ENCODE data around the gene INPP5D. TPM values are rescaled to one million over a fixed set of nuclear protein-coding genes. Genes with fewer than 3 reads are reported as not detected.

Gene INPP5D
- total RNA-seq, 1 experiment from 2014 or later: 12.7 TPM

DNA sequence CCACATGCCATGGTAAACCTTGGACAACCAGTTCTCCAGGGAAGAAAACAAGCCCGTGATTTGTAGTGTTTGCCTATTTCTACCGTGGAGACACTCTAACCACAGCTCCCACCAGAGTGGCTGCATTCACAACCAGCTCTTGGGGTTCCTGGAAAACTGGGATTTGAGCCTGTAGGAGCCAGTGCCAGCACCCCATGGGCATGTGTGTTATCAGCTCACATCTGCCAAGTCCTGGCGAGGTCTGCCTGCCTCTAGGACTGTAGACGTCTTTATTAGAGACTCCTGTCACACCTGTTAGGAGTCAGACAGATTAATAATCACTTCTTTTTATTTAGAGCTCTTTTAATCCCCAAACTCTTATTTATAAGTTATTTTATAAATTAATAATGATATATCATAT is 41.0 kb downstream of the INPP5D start:
- Histone ChIP-seq H3K79me1 (ENCODE audit: insufficient read depth, low read depth, low read length, poor library complexity, severe bottlenecking) (no peaks in the 10 kb centered on the region), H3K27me3 (ENCODE audit: insufficient read depth, low read length) (no peaks in the 10 kb centered on the region), H2BK20ac (ENCODE audit: low read depth, low read length, poor library complexity, severe bottlenecking) (no peak overlapping the region), H3K14ac (ENCODE audit: insufficient read depth, low read length) (no peak overlapping the region), H3K23me2 (ENCODE audit: insufficient read length, low read depth, low read length, poor library complexity, severe bottlenecking) (no peaks in the 10 kb centered on the region), H4K91ac (ENCODE audit: insufficient read length, low read depth, low read length) (no peak overlapping the region), H2BK12ac (ENCODE audit: insufficient read length, low read depth, low read length) (no peak overlapping the region), H3K18ac (ENCODE audit: insufficient read length, low read depth, low read length) (no peak overlapping the region), H2BK15ac (ENCODE audit: low read depth, low read length) (no peak overlapping the region), H2BK5ac (ENCODE audit: insufficient read length, low read length) (no peak overlapping the region), H3K56ac (ENCODE audit: insufficient read length, low read depth, low read length) (no peak overlapping the region), H4K8ac (replicated peaks; ENCODE audit: insufficient read length, low read depth, low read length) (no peak overlapping the region), H3K9me3 (ENCODE audit: control insufficient read depth, low read depth, low read length) (no peaks in the 10 kb centered on the region), H3K23ac (ENCODE audit: insufficient read length, low read depth, low read length) (no peak overlapping the region), H2AK5ac (ENCODE audit: insufficient read length, low read length) (no peak overlapping the region), H3K4me2 (ENCODE audit: insufficient read depth, insufficient read length, low read length) (no peak overlapping the region), H3K4ac (ENCODE audit: low read depth, low read length) (no peak overlapping the region), H3T11ph (ENCODE audit: low read length) (no peak overlapping the region), H3K9ac (ENCODE audit: extremely low read depth, insufficient read length, low read length) (no peak overlapping the region), H2BK120ac (ENCODE audit: low read depth, low read length, poor library complexity, severe bottlenecking) (no peak overlapping the region), H3K27ac (ENCODE audit: insufficient read length, low read depth, low read length) (no peak overlapping the region), H3K79me2 (ENCODE audit: insufficient read depth, low read length) (no peaks in the 10 kb centered on the region), H3K4me1 (ENCODE audit: insufficient read depth, low read length) (no peaks in the 10 kb centered on the region), H4K5ac (ENCODE audit: insufficient read length, low read depth, low read length) (no peak overlapping the region), H2AFZ (ENCODE audit: low read length) (no peak overlapping the region), H4K20me1 (ENCODE audit: control insufficient read depth, insufficient read depth, insufficient read length) (no peaks in the 10 kb centered on the region)
- H3K27me3 Mint-ChIP-seq (ENCODE audit: low read depth): peaks cover 6% of the 10 kb centered on the region
- H3K4me1 Mint-ChIP-seq: peaks cover 4 to 14% of the 10 kb centered on the region in 2 experiments; a peak in 3 of 4 replicates
- DNase-seq: no peak
- H3K9me3 Mint-ChIP-seq: peaks cover 0 to 6% of the 10 kb centered on the region in 2 experiments; a peak in 2 of 5 replicates
- no peaks in the 10 kb centered on the region for H3K36me3 Mint-ChIP-seq (ENCODE audit: insufficient read depth in 1 of 3, low read depth in 3 of 3)
- H3K4me3 Mint-ChIP-seq: no peak overlapping the region
- TF ChIP-seq CTCF (conservative IDR thresholded peaks at IDR 0.05): no peak
- no peak overlapping the region for H3K27ac Mint-ChIP-seq
- no CpG with 5 or more reads among the region's 4 CpGs for WGBS (ENCODE audit: extremely low coverage, insufficient read length, low lambda C conversion rate)
